Loucy (cell line): ENCODE results near the gene KRTAP20-3.

ENCODE experiments used
- H2AFZ ChIP-seq: fragments of 200-600 bp; sonication (generic); 2 replicates; pipeline ENCODE4 v1.6.0; 2016; ENCODE audit warnings: antibody characterized with exemption, mild to moderate bottlenecking, low read length, moderate library complexity
- H3F3A ChIP-seq: fragments of 200-600 bp; 2 replicates; pipeline ENCODE4 v1.6.0; 2016; ENCODE audit warnings: antibody characterized with exemption, low read depth, mild to moderate bottlenecking
- H3K27me3 ChIP-seq: fragments of 200-600 bp; sonication (generic); 2 replicates; pipeline ENCODE4 v1.6.1; 2014; ENCODE audit warnings: low read length, mild to moderate bottlenecking; ENCODE audit not compliant: insufficient read depth, poor library complexity, severe bottlenecking
- H3K36me3 ChIP-seq: fragments of 200-600 bp; sonication (generic); 2 replicates; pipeline ENCODE4 v1.6.1; 2016; ENCODE audit warnings: low read length; ENCODE audit not compliant: insufficient read depth
- H3K4me1 ChIP-seq: fragments of 200-600 bp; sonication (generic); 2 replicates; pipeline ENCODE4 v1.5.1; 2014; ENCODE audit warnings: low read length, mild to moderate bottlenecking; ENCODE audit not compliant: insufficient read depth, poor library complexity, severe bottlenecking
- H3K4me2 ChIP-seq: fragments of 200-600 bp; sonication (generic); 2 replicates; pipeline ENCODE4 v1.6.0; 2014; ENCODE audit warnings: antibody characterized with exemption, low read length, low read depth, mild to moderate bottlenecking; ENCODE audit not compliant: poor library complexity, severe bottlenecking
- H3K4me3 ChIP-seq: fragments of 200-600 bp; sonication (generic); 2 replicates; pipeline ENCODE4 v1.5.1; 2014; ENCODE audit warnings: low read length, mild to moderate bottlenecking, mixed read lengths; ENCODE audit not compliant: poor library complexity, severe bottlenecking
- H3K79me2 ChIP-seq: fragments of 200-600 bp; sonication (generic); 2 replicates; pipeline ENCODE4 v1.6.1; 2014; ENCODE audit warnings: low read length; ENCODE audit not compliant: insufficient read depth
- H3K9ac ChIP-seq: fragments of 200-600 bp; sonication (generic); 2 replicates; pipeline ENCODE4 v1.6.0; 2014; ENCODE audit warnings: mild to moderate bottlenecking, low read depth, low read length, moderate library complexity; ENCODE audit not compliant: poor library complexity, severe bottlenecking
- H3K9me2 ChIP-seq: fragments of 200-600 bp; sonication (generic); replicated peaks from 2 replicates; pipeline ENCODE4 v1.6.1; 2016; ENCODE audit warnings: low read depth, low read length, mixed read lengths
- H3K9me3 ChIP-seq: fragments of 200-600 bp; sonication (generic); 2 replicates; pipeline ENCODE4 v1.6.1; 2014; ENCODE audit warnings: mild to moderate bottlenecking, antibody characterized with exemption, low read length, low read depth; ENCODE audit not compliant: insufficient read depth
- H4K20me1 ChIP-seq: fragments of 200-600 bp; sonication (generic); 2 replicates; pipeline ENCODE4 v1.6.0; 2014; ENCODE audit warnings: antibody characterized with exemption, low read length, mild to moderate bottlenecking; ENCODE audit not compliant: insufficient read depth, poor library complexity, severe bottlenecking
- EZH2phosphoT487 ChIP-seq: fragments of 200-600 bp; IDR thresholded peaks from 2 replicates; pipeline ENCODE4 v1.6.1; 2018; ENCODE audit warnings: antibody characterized with exemption, mild to moderate bottlenecking, moderate library complexity, borderline replicate concordance
- TF ChIP-seq, protein P1 (sequence below): fragments of 200-600 bp; sonication (generic); conservative IDR thresholded peaks from 2 replicates; pipeline ENCODE4 v1.5.1; 2014; ENCODE audit warnings: mild to moderate bottlenecking, antibody characterized with exemption, low read length

KRTAP20-3 gene

DNA sequence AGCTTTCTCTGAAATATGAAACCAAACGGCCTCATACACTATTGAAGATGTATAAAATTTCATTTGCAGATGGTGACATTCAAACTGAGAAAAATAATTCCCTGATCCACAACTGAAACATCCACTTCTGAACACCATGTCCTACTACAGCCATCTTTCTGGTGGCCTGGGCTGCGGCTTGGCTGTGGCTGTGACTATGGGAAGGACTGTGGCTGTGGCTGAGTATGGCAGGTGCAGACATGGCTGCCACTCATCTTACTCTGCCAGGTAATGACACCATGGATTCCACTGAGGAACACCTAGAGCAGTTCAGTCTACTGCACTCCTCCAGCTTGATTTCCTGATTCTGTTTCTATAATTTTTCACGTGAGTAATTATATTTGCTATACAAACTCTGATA lies 22.1 kb upstream of the KRTAP20-3 start, which contains the start of gene KRTAP20-4:
Gene KRTAP20-4, plus strand, starts transcription at position 106 of the 400 bp plus-strand sequence.
- Histone ChIP-seq H3F3A (no peaks in the 10 kb centered on the region), H3K4me1 (no peaks in the 10 kb centered on the region), H3K27me3 (no peaks in the 10 kb centered on the region), H3K9ac (no peak within 1 kb of the TSS), H3K4me2 (no peak within 1 kb of the TSS), H3K9me2 (no peaks in the 10 kb centered on the region), H3K4me3 (no peak within 1 kb of the TSS), H3K36me3 (no peaks in the 10 kb centered on the region), H3K9me3 (peaks cover 6% of the 10 kb centered on the region; the same call in 1 of the 2 replicates), H4K20me1 (no peaks in the 10 kb centered on the region), H2AFZ (no peak within 1 kb of the TSS), H3K79me2 (no peaks in the 10 kb centered on the region)
- no peak for TF ChIP-seq EZH2phosphoT487
- TF ChIP-seq, protein P1, sequence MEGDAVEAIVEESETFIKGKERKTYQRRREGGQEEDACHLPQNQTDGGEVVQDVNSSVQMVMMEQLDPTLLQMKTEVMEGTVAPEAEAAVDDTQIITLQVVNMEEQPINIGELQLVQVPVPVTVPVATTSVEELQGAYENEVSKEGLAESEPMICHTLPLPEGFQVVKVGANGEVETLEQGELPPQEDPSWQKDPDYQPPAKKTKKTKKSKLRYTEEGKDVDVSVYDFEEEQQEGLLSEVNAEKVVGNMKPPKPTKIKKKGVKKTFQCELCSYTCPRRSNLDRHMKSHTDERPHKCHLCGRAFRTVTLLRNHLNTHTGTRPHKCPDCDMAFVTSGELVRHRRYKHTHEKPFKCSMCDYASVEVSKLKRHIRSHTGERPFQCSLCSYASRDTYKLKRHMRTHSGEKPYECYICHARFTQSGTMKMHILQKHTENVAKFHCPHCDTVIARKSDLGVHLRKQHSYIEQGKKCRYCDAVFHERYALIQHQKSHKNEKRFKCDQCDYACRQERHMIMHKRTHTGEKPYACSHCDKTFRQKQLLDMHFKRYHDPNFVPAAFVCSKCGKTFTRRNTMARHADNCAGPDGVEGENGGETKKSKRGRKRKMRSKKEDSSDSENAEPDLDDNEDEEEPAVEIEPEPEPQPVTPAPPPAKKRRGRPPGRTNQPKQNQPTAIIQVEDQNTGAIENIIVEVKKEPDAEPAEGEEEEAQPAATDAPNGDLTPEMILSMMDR: no peak

DNA sequence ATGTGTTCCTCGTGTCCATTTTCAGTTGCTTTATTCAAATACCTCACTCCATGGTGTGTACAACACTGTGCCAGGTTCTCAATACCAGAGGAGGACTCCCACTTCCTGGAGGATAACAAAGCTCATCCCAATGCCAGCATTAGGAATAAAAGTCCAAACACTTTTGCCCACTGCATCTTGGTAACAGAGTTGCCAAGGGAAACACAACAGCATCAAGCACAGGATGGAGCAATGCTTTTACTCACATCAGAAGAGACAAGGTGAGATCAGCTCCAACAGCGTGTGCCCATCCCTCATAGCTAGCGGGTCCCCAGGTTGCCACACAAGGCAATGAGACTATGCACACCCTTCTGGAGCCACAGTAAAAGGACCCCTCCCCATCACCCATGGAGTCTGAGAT lies 19.3 kb upstream of the KRTAP20-3 start:
- no peaks in the 10 kb centered on the region for H3K27me3 ChIP-seq
- H3K4me3 ChIP-seq: no peak overlapping the region
- no peaks in the 10 kb centered on the region for H3F3A ChIP-seq
- no peaks in the 10 kb centered on the region for H3K9me2 ChIP-seq
- no peak overlapping the region for H2AFZ ChIP-seq
- TF ChIP-seq, protein P1: no peak
- TF ChIP-seq EZH2phosphoT487: no peak
- H4K20me1 ChIP-seq: no peaks in the 10 kb centered on the region
- H3K9me3 ChIP-seq: peaks cover 8% of the 10 kb centered on the region; the same call in 1 of the 2 replicates
- no peak overlapping the region for H3K9ac ChIP-seq
- no peaks in the 10 kb centered on the region for H3K79me2 ChIP-seq
- H3K4me2 ChIP-seq: no peak overlapping the region
- no peaks in the 10 kb centered on the region for H3K36me3 ChIP-seq
- no peaks in the 10 kb centered on the region for H3K4me1 ChIP-seq

DNA sequence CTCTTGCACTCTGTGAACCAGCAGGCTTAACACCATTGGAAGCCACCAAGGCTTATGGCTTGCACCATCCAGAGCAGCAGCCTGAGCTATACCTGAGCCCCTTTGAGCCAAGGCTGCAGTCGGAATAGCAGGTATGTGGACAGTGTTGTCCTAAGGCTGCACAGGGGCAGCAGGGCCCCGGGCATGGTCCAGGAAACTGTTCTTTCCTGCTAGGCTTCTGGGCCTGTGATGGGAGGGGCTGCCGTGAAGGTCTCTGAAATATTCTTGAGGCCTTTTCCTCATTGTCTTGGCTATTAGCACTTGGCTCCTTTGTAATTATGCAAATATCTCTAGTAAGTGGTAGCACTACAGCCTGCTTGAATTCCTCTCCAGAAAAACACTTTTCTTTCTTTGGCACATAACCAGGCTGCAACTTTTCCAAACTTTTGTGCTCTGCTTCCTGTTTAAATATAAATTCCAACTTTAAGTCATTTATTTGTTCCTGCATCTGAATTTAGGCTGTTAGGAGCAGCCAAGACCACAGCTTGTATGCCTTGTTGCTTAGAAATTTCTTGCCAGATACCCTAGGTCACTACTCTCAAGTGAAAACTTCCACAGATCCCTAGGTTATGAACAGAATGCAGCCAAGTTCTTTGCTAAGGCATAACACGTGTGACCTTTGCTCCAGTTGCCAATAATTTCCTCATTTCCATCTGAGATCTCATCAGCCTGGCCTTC lies 17.1 kb upstream of the KRTAP20-3 start:
- no peaks in the 10 kb centered on the region for H3K9me2 ChIP-seq
- H3F3A ChIP-seq: no peaks in the 10 kb centered on the region
- no peaks in the 10 kb centered on the region for H4K20me1 ChIP-seq
- peaks cover 8% of the 10 kb centered on the region; the same call in 1 of the 2 replicates for H3K9me3 ChIP-seq
- H3K4me2 ChIP-seq: no peak overlapping the region
- no peaks in the 10 kb centered on the region for H3K79me2 ChIP-seq
- H3K27me3 ChIP-seq: no peaks in the 10 kb centered on the region
- H3K4me3 ChIP-seq: no peak overlapping the region
- no peak overlapping the region for H3K9ac ChIP-seq
- H3K36me3 ChIP-seq: no peaks in the 10 kb centered on the region
- no peak for TF ChIP-seq EZH2phosphoT487
- TF ChIP-seq, protein P1: no peak
- H3K4me1 ChIP-seq: no peaks in the 10 kb centered on the region
- H2AFZ ChIP-seq: no peak overlapping the region
